HG03196 (cell line): Measurements from ENCODE around the gene CACNA1F.

Experiments used
- ATAC-seq: cut with Tn5 transposase; IDR thresholded peaks from one replicate; pipeline ENCODE4 v1.9.1; 2021; ENCODE audit not compliant: unreplicated experiment

CACNA1F gene

DNA sequence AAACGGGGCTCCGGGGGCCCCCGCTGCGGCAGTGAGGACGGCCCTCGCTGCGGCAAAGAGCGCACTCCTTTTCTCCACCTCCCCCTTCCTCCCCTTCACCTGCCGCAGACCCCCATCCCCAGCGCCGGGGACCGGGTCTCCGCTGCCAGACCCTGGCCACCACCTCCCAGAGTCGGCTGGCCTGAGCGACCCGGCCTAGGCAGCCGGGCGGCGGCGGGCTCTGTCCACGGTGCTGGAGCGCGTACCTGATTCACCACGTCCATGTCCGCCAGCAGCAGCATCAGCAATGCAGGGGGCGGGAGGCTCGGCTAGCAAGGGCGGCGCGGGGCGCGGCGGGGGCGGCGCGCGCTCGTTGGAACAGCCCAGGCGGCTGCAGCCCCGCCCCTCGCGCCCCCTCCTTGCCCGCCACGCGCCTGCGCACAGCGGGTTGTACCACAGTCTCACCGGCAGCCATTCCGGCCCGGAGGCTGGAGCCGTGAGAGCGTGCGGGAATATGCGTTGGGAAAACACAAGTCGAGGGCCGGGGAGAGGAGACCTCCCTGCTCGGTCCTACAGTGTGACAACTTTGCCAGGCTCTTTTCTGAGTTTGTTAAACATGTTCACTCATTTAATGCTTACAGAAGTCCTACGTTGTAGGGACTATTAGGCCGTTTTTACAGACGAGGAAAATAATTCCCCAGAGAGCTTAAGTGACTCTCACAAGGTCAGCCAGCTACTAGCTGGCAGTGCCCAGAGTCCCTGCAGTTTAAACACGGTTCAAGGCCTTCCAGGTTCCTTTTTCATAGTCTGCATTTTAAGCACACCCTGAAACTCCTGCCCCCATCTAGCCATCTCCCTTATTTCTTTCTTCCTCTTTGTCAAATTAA lies 33.0 kb downstream of the CACNA1F start, which contains the start of gene SYP:
TSS of gene SYP (minus strand) at position 288 of the 866 bp plus-strand sequence. CDS start at position 281, 7 bp downstream.
- ATAC-seq = peak; percentile 95

DNA sequence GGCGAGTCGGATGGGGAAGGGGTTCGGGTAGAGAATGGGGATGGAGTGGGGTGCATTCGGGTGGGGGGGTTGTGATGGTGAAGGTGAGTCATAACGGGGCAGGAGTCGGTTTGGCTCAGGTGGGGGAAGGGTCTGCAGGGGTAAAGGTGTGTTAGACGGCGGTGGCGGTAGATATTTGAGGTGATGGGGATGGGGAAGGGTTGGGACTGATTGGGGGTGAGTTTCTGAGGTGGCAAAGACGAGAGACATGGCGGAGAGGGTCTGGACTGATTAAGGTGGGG lies 33.9 kb downstream of the CACNA1F start:
- no peak for ATAC-seq

DNA sequence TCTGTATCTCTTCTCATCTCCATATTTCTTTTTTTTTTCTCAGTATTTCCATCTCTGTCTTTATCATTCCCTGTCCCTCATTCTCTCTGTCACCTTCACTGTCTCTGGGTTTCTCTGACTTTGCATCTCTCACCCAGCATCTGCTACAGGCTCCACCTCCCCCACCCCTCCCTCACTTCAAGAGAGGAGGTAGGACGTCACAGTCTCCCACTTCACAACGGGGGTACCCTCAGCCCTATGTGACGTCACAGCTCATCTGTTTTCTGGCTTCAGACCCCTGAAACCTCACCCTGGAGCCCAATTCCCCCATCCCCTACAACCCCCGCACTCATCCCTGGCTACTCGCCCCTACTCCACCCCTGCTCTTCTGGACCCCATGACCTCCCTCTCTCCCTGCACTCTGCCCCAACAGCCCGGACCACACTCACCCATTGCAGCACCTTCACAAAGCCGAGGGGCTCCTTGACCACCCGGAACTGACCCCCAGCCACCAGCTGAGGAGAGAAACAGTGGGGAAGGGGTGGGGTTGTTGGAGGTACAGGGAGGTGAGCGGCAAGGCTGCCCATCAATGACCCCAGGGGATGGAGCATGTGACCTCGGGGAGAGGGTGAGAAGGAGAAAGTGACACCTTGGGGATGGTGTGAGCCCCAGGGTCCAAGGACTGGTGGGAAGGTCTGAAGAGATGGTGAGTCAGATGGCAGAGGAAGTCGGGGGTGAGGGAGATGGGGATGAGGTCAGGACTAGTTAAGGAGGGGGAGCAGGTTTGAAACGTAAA lies 34.4 kb downstream of the CACNA1F start:
- ATAC-seq = no peak

DNA sequence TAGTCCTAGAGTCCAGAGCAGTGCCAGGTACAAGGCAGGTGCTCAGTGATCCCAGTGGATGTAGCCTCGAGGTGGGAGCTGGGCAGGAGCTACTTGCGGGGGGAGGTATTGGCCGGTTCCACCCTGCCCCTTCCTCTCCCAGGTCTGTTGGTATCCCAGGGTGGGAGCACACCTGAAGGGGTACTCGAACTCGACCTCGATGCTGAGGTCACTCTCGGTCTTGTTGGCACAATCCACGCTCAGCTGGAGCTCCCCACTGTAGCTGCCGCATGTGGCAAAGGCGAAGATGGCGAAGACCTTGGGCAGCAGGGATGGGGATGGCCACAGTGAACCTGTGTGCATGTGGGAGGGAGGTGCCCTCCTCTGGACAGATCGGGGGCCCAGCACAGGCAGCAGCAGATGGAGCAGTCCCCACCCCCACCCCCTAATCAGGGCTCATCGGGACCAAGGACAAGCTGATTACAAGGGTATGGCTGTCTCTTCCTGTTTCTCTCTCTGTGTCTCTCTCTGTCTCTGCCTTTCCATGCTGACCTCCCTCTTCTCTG lies 35.5 kb downstream of the CACNA1F start:
- ATAC-seq = no peak

DNA sequence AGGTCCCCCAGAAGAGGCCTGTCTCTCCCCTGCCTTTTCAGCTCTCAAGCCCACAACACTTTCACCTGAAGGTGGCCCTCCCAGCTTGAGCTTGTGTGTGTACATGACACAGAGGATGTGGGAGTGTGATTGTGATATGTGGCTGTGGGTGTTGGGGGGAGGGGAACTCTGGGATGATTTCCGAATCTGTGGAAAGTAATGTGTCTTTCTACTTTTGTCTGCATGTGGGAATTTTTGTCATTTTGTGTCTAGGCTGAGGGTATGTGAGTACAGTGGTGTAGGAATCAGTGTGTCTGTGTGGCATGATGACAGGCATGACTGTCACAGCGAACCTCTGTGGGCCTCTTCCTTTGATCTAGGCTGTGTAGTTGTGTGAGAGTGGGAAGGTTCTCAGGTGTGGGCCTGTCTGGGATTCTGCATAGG lies 39.6 kb downstream of the CACNA1F start:
- no peak for ATAC-seq

DNA sequence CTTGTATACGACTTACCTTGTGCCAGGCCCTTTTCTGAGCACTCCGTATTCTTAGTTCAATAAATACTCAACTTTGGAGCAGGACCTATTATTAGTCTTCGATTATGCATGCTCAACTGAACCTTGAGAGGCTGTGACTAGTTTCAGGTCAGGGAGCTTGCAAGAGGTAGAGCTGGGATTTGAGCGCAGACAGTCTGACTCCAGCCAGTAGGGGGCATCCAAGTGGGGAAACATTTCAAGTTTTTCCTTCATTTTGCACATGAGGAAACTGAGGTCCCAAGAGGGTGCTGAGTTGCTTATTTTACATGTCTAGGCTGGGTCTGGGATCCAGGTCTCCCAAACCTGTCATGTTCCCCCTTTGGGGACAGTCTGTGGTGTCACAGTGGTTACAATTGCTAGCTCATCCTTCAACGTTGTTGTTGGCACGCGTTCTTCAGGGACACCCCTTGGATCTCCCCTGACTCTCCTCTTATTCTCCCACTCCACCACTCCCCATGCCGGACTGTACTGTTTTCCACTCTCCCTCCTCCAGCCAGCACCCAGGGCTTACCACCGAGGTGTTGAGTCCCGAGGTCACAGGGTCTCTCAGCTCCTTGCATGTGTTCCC lies 40.3 kb downstream of the CACNA1F start:
- ATAC-seq = no peak

DNA sequence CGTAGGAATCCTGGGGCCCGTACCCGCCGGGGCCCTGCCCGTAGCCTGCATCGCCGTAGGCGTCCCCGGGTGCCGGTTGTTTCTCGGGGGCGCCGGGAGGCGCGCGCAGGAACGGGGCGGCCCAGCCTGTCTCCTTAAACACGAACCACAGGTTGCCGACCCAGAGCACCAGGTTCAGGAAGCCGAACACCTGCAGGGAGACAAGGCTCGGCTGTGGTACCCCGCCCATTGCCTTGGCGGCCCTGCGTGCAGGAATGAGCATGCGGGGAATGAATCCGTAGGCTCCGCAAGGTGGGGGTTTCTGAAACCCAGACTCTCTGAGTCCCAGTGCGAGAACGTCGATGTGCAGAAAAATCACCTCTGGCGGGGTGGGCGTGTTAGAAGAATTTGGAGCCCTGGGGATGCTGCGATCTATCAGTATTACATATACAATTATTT lies 41.5 kb downstream of the CACNA1F start:
- no peak for ATAC-seq

DNA sequence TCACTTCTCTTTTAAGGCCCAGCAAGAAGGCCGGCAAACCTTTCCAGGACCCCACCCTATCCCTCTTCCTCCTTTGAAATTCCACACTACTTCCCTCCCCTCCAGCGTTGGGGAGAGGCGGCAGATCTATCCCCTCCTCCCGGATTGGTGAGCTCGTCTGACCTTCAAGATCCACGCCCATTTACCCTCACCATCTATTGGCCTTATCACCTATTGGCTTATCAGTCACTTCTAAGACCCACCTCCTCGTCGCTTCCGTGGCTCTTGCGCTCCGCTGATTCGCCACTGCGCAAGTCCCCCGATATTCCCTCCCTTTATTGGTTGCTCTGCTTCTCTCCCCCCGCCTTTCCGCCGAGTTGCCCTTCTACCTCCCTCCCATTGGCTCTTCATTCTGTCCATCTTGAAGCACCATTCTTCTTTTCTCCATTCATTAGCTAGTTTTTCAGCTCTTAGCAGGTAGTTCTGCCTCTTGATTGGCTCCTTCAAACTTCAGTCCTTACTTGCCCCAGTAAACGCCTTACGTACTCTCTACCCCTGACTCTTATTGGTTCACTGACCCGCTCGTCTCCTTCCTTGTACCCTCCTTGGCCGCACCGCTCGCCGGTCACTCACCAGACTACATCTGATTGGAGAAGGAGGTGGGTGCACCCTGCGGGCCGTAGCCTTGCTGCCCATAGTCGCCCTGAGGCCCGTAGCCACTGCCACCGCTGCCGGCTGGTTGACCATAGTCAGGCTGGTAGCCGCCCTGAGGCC lies 42.1 kb downstream of the CACNA1F start:
- ATAC-seq = peak; percentile 87

DNA sequence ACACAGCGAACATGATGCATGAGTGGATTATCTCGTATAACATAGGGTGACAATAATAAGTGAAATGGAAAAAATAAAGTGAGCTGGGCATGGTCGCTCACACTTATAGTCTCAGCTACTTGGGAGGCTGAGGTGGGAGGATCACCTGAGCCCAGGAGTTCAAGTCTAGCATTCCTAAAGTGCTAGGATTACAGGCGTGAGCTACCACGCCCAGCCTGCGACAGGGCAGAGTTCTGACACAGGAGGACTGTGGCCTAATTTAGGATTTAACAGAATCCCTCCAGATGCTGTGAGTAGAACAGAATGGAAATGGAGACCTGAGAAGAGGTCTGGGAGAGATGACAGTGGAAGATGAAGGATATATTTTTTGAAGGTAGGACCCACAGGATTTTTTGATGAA lies 43.5 kb downstream of the CACNA1F start:
- ATAC-seq = no peak

DNA sequence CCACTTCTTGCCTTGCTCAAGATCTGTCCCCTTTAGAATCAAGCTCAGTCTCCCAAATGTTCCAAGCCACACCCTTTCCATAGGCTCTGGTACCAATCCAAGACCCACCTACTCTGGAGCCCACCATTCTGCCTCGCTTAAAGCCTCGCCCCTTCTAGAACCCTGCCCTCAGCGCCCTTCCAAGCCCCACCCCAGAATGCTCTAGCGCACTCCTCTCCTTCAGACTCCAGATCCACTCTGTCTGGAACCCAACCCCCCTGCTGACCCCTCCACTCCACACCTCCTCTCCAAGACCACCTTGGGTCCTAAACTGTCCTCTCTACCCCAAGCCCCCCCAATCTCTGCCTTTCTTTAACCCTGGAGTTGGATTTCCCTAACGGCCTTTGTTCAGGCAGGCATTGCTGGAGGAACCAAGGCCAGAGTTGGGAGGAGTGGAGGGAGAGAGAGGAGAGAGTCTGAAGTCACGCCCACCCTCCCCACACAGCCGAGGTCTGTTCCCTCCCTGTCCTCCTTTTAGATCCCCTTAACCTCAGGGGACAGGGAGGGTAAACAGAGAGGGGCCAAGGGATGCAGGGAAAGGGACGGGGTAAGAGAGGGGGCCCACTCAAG lies 44.6 kb downstream of the CACNA1F start:
- no peak for ATAC-seq

DNA sequence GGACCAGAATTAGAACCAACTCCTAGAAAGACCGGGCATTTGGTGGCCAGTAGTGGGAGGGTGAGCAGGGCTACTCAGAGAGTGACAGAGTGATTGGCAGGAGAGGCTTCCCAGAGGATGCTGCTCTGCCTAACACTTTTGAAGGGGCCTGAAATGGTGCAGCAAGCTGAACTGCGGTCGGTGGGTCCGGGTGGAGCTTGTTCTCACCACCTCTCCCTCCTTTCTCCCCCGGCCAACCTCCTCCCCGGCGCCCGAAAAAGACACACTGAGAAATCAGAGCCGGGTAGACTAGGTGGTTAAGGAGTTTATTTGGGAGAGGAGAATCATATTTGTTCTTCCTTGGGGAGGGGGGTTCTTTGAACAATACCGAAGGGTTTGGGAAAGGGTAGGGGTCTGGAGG lies 45.6 kb downstream of the CACNA1F start:
- no peak for ATAC-seq

DNA sequence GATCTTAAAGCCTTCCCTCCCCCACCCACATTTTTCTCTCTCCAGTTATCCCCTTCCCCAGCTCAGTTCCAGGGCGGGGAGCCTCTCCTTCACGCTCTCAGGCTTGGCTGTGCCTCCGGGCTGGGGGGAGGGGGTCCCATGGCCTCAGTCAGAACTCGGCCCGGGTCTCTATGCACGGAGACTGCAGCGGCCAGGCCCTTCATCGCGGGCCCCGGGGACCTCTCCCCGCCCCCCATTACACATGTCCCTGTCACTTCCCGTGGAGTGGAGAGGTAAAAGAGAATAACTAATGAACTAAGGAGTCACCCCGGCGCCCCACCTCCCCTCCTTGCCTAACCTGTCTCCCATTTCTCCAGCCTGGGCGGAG lies 46.1 kb downstream of the CACNA1F start:
- no peak for ATAC-seq

DNA sequence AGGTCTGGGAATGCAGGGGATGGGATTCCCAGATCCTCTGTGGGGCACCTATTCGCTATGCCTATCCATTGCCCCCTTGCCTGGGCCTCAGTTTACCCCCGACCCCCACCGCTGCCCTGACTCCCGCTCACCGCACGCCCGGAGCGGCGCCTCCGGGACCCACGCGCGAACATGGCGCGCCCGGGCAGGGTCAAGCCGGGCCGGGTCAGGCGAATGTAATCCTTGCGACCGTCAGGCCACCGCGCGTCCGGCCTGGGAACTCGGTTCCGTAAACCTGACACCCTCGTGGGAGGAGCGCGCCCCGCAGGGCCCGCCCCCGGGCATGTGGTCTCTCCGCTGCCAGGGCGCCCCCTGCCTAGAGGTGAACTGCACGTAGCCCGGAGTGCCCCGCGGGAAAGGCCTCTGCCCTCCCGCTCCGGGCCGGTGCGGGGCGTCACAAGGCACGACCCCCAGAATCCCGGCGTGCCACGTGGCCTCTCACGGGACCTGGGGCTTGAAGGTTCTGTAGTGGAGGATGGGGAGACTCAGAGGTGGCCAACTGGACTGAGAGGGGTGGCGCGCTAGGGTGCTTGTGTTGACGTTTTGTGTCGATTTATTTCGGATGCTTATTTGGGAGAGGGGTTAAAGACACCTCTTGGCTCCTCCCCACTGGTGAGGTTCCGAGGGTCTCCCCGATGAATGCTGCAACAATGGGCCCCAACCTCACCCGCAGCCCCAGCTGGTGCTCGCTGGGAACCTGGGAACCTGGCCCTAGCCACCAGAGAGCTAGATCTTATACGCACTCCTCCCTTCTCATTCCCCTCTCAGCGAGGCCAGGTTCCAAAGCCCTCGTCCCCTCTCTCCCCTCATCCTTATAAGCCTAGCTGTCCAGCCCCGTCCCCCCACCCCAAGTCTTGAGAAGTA lies 46.8 kb downstream of the CACNA1F start, which contains the start of gene PRICKLE3:
TSS of gene PRICKLE3 (minus strand) at position 249 of the 903 bp plus-strand sequence. CDS start at position 173, 76 bp downstream.
- ATAC-seq = no peak

DNA sequence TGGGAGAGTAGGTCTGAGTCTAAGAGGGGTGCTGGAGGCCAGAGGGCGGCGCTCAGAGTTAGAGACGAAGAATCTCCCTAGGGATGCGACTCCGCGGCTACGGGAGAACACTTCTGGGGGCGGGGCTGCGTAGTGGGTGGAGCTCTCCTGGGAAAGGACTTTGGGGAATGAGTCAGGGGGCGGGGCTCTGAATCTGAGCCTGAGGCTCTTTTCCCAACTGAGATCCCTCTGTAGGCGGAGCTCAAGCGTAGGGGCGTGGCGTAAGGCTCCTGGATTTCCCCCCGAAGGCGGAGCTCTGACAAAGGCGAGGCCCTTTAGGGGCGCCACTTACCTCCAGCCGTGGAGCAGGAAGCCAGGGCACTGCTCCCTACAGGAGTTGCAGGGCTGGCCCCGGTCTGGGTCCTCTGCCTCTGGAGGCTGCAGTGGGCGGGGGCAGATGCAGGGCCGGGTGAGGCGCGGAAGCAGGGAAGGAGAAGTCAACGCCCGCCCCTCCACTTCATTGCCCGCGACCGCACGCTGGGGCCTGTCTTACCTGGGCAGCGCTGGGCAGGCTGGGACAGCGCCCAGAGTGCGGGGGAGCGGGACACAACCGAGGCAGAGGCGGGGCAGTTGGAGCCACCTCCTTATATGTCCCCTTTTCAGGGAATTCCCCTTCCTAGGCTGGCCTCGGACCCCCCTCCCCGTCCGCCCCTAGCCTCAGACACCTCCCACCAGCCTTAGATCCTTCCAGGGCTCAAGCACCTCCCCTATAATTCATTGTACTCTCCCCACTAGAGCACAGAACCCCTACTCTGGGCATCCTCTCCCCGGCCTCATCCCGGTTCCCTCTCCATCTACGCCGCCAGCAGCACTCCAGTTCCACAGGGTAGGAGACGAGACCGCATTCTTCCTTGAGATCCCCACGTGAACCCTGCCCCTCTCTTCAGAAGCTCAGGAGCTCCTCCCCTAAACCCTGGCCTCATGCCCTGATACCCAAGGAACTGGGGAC lies 48.6 kb downstream of the CACNA1F start:
- peak; percentile 29 for ATAC-seq

DNA sequence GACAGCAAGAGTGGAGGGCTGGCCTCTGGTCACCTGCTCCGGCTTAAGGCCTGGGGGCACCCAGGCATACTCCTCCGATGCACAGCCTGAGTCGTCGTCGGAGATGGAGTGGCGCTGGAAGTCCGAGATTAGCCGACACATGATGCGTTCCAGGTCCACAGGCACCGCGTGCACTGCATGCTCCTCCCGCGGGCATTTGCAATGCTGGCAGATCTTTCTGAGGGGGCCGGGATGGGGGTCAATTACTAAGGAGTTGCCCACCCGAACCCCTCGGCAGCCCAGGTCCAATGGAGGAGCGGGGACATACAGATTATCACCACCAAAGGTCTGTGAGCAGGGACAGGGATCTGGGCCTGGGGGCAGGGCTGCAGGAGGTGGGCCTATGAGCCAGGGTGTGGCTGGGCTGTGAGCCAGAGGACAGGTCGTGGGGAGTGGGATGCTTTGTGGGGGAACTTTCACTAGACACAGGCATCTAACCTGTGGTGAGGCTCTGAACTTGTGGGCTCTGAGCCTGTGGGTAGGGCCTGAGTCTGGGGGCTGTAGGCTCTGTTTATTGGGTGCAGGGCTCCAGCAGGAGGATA lies 49.3 kb downstream of the CACNA1F start:
- no peak for ATAC-seq

DNA sequence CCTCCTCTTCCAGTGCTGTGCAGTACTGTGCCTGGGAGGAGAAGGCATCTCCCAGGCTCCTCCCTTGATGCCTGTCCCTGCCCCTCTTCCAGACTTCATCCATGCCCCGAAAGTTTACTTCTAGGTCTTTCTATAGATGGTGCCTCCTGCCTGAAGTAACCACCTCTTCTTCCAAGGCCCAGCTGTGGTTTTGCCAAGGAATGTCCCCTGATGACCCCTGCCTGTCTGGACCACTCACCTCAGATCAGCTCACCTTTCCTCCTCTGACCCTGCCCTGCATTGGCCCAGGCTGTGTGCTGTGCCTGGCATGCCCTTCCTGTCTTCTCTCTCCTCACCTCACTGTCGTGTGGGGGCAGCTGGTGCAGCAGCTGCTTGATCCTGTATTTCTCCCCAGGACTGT lies 53.8 kb downstream of the CACNA1F start:
- no peak for ATAC-seq

DNA sequence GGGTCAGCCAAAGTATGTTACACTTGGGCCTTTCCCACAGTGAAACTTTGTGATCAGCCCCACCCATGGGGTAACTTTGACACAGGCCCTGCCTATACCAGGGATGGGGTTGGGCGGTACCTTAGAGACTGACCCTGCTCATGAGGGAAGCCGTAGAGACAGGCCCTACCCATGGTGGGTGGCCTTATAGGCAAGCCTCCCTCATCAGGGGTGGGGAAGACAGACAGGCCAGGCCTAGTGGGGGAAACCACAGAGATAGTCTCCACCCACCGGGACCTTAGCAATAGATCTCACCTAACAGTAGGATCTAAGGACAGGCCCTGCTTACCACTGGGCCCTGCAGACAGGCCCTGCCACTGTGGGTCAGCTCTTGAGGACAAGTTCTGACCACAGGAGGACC lies 54.6 kb downstream of the CACNA1F start:
- no peak for ATAC-seq
